Kidney glomerular epithelial cell (primary cell): ENCODE results near the gene LRP5.
A peak's percentile ranks its signal among the peaks of the same experiment; 100 is the strongest.

Experiments used
- DNase-seq: peaks from one replicate; lab custom pipeline; 2025; lab: John Stamatoyannopoulos, UW

Gene LRP5

GRCh38 chr11:68309621-68310185 is 2.7 kb upstream of the LRP5 start:
- no peak for DNase-seq

GRCh38 chr11:68311160-68312116 is 953 bp upstream of the LRP5 start:
- DNase-seq = no peak

GRCh38 chr11:68312780-68313573 is 586 bp downstream of the LRP5 start:
- no peak for DNase-seq

- DNase-seq = no peak
These were observed 1.3 kb downstream of the LRP5 start for GRCh38 chr11:68313574-68314202.

- DNase-seq = peak; percentile 49
These were observed 2.1 kb downstream of the LRP5 start for GRCh38 chr11:68314203-68315170.

- peak; percentile 49 for DNase-seq
These were observed 3.0 kb downstream of the LRP5 start for GRCh38 chr11:68315171-68315920.

GRCh38 chr11:68317147-68317785 is 4.9 kb downstream of the LRP5 start:
- no peak for DNase-seq

GRCh38 chr11:68321293-68322051 is 9.1 kb downstream of the LRP5 start:
- no peak for DNase-seq

GRCh38 chr11:68322052-68322430 is 9.7 kb downstream of the LRP5 start:
- DNase-seq = no peak

GRCh38 chr11:68324241-68324640 is 11.8 kb downstream of the LRP5 start:
- DNase-seq = no peak

- no peak for DNase-seq
These were observed 12.3 kb downstream of the LRP5 start for GRCh38 chr11:68324695-68325094.

GRCh38 chr11:68325183-68325906 is 13.0 kb downstream of the LRP5 start:
- DNase-seq = no peak

- DNase-seq = no peak
These were observed 13.5 kb downstream of the LRP5 start for GRCh38 chr11:68325907-68326220.

GRCh38 chr11:68326334-68327215 is 14.2 kb downstream of the LRP5 start:
- DNase-seq = no peak

- no peak for DNase-seq
These were observed 15.4 kb downstream of the LRP5 start for GRCh38 chr11:68327586-68328370.

GRCh38 chr11:68328374-68329091 is 16.1 kb downstream of the LRP5 start:
- no peak for DNase-seq
